Activated naive CD8-positive, alpha-beta T cell (primary cell): ENCODE results near the gene PRIM2.
A peak's percentile ranks its signal among the peaks of the same experiment; 100 is the strongest.
"Not testable (repeated sequence)": the region's sequence is repeated elsewhere in the genome, so short reads cannot be mapped to it uniquely, and the experiment has no call there.

Experiments
- H3K27ac Mint-ChIP-seq: one replicate; pipeline ENCODE4 v1.8.0; 2021; ENCODE audit warnings: mixed read lengths
- H3K27me3 Mint-ChIP-seq: one replicate; pipeline ENCODE4 v1.8.0; 2021; ENCODE audit warnings: mixed read lengths
- H3K36me3 Mint-ChIP-seq: one replicate; pipeline ENCODE4 v1.8.0; 2021; ENCODE audit warnings: mixed read lengths
- H3K4me1 Mint-ChIP-seq: one replicate; pipeline ENCODE4 v1.8.0; 2021; ENCODE audit warnings: low read depth, mixed read lengths
- H3K4me3 Mint-ChIP-seq: one replicate; pipeline ENCODE4 v1.8.0; 2021; ENCODE audit warnings: mild to moderate bottlenecking, mixed read lengths
- H3K9me3 Mint-ChIP-seq: one replicate; pipeline ENCODE4 v1.8.0; 2021; ENCODE audit warnings: low read depth, mixed read lengths

Gene PRIM2, protein sequence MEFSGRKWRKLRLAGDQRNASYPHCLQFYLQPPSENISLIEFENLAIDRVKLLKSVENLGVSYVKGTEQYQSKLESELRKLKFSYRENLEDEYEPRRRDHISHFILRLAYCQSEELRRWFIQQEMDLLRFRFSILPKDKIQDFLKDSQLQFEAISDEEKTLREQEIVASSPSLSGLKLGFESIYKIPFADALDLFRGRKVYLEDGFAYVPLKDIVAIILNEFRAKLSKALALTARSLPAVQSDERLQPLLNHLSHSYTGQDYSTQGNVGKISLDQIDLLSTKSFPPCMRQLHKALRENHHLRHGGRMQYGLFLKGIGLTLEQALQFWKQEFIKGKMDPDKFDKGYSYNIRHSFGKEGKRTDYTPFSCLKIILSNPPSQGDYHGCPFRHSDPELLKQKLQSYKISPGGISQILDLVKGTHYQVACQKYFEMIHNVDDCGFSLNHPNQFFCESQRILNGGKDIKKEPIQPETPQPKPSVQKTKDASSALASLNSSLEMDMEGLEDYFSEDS

DNA sequence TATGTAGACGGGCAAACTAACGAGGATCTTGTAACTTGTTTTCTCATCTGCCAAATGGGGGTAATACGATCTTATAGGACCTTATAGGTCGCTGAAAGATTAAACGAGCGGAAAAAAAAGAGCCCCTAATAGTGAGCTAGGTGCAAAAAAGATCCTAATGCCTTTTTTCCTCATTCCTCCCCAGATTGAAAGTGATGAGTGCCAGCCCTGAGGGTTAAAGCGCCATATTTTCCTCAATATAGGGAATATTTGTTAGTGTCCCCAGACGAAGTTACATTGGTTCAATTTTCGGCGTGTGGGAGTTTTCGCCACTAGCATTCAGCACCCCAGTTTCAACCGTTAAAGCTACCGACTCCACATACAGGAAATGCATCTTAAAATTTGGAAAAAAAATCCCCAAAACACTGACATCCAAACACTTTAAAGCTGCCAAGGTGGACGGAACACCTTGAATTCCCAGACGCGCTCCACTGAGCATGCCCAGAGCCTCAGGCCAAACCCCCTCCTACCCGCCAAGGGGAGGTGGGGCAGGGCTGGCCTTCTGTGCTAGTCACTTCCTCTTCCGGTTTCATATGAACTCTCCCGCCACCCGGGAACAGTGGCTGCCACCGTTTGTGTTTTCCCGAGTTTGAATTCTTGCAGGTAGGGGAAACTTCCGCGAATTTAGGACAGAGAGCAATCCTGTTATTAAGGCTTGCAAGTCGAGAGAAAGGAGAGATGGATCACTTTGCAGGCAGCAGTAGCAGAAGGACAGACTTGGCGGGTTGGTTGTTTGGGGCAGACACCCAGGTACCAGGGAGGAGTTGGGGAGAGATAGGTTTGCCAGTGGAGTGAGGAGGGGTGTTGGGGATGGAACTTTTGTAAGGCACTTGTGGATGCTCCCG is at the start of gene PRIM2:
Gene PRIM2, plus strand, starts transcription at position 571 of the 884 bp plus-strand sequence. CDS start 816 bp downstream, outside the sequence.
- peak within 1 kb of the TSS; percentile 99 for H3K4me3 Mint-ChIP-seq
- peak within 1 kb of the TSS; percentile 97 for H3K27ac Mint-ChIP-seq
- H3K27me3 Mint-ChIP-seq: no peaks in the 10 kb centered on the region
- H3K36me3 Mint-ChIP-seq: peaks cover 20% of the 10 kb centered on the region
- H3K4me1 Mint-ChIP-seq: peaks cover 33% of the 10 kb centered on the region
- H3K9me3 Mint-ChIP-seq: no peaks in the 10 kb centered on the region

GRCh38 chr6:57268294-57268640 is 49.2 kb upstream of the PRIM2 start:
- no peaks in the 10 kb centered on the region for H3K9me3 Mint-ChIP-seq

DNA sequence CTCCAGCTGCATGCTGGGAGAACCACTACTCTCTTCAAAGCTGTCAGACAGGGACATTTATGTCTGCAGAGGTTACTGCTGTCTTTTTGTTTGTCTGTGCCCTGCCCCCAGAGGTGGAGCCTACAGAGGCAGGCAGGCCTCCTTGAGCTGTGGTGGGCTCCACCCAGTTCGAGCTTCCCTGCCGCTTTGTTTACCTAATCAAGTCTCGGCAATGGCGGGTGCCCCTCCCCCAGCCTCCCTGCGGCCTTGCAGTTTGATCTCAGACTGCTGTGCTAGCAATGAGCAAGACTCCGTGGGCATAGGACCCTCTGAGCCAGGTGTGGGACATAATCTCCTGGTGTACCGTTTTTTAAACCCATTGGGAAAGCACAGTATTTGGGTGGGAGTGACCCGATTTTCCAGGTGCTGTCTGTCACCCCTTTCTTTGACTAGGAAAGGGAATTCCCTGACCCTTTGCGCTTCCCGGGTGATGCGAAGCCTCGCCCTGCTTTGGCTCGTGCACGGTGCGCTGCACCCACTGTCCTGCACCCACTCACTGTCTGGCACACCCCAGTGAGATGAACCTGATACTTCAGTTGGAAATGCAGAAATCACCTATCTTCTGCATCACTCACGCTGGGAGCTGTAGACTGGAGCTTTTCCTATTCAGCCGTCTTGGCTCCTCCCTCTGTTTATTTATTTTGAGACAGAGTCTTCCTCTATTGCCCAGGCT is 43.2 kb upstream of the PRIM2 start:
- not testable (repeated sequence) for H3K4me1 Mint-ChIP-seq, H3K4me3 Mint-ChIP-seq, H3K36me3 Mint-ChIP-seq, H3K27ac Mint-ChIP-seq, H3K9me3 Mint-ChIP-seq
- peaks cover 13% of the 10 kb centered on the region for H3K27me3 Mint-ChIP-seq

More at GRCh38 chr6:57268294-57268640, 49.2 kb upstream of the PRIM2 start:
- Mint-ChIP-seq H3K27me3 (peaks cover 1% of the 10 kb centered on the region), H3K4me1 (no peaks in the 10 kb centered on the region), H3K36me3 (no peaks in the 10 kb centered on the region), H3K4me3 (no peak overlapping the region), H3K27ac (no peak overlapping the region)

DNA sequence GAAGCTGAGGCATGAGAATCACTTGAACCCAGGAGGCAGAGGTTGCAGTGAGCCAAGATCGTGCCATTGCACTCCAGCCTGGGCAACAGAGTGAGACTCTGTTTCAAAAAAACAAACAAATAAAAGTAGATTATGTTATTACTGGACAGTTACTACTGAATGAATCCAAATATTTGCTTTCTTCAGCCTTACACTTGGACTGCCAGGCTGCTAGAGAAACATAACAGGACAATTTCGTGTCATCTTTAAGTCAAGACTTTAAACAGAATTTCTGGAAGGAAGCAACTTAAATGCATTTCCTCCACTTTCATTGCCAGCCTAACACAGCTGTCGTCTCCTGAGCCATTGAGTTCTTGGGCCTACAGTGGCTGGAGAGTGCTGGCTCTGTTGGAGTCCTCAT is 42.0 kb upstream of the PRIM2 start:
- H3K4me1 Mint-ChIP-seq: no peaks in the 10 kb centered on the region
- H3K27me3 Mint-ChIP-seq: peaks cover 15% of the 10 kb centered on the region
- no peaks in the 10 kb centered on the region for H3K36me3 Mint-ChIP-seq
- H3K9me3 Mint-ChIP-seq: no peaks in the 10 kb centered on the region
- no peak overlapping the region for H3K27ac Mint-ChIP-seq
- no peak overlapping the region for H3K4me3 Mint-ChIP-seq

- Mint-ChIP-seq H3K4me1 (no peaks in the 10 kb centered on the region), H3K36me3 (no peaks in the 10 kb centered on the region), H3K9me3 (no peaks in the 10 kb centered on the region), H3K27me3 (peaks cover 15% of the 10 kb centered on the region), H3K4me3 (no peak overlapping the region), H3K27ac (no peak overlapping the region)
Measured at GRCh38 chr6:57276946-57277345, 40.5 kb upstream of the PRIM2 start.

DNA sequence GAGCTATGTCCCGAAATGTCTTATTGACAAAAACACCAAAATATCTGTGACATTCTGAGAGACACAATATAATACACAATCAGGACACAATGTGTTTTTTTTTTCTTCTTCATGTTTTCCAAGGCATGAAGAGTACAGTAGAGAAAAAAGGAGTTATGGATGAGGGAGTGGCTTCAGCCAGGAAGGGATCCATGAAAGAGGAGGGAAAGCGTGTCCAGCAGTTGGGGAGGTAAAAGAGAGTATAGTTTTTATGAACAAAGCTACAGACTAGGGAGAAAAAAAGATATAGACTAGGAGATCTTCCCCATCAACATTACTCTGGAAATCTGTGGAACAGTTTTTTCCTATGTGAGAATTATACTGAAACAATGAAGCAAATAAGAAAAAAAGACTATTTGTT is 38.9 kb upstream of the PRIM2 start:
- H3K4me1 Mint-ChIP-seq: no peaks in the 10 kb centered on the region
- no peak overlapping the region for H3K27ac Mint-ChIP-seq
- peaks cover 13% of the 10 kb centered on the region for H3K27me3 Mint-ChIP-seq
- no peak overlapping the region for H3K4me3 Mint-ChIP-seq
- no peaks in the 10 kb centered on the region for H3K9me3 Mint-ChIP-seq
- no peaks in the 10 kb centered on the region for H3K36me3 Mint-ChIP-seq

- H3K27me3 Mint-ChIP-seq: peaks cover 13% of the 10 kb centered on the region
- H3K4me1 Mint-ChIP-seq: no peaks in the 10 kb centered on the region
- H3K4me3 Mint-ChIP-seq: no peak overlapping the region
- H3K27ac Mint-ChIP-seq: no peak overlapping the region
- no peaks in the 10 kb centered on the region for H3K9me3 Mint-ChIP-seq
- no peaks in the 10 kb centered on the region for H3K36me3 Mint-ChIP-seq
Measured at GRCh38 chr6:57279013-57279412, 38.4 kb upstream of the PRIM2 start.

GRCh38 chr6:57283106-57283505 is 34.3 kb upstream of the PRIM2 start:
- Mint-ChIP-seq H3K36me3 (peaks cover 2% of the 10 kb centered on the region), H3K4me1 (no peaks in the 10 kb centered on the region), H3K4me3 (no peak overlapping the region), H3K27ac (no peak overlapping the region), H3K9me3 (no peaks in the 10 kb centered on the region), H3K27me3 (peaks cover 12% of the 10 kb centered on the region)

- no peaks in the 10 kb centered on the region for H3K9me3 Mint-ChIP-seq
- no peak overlapping the region for H3K4me3 Mint-ChIP-seq
- H3K27ac Mint-ChIP-seq: no peak overlapping the region
- peaks cover 8% of the 10 kb centered on the region for H3K27me3 Mint-ChIP-seq
- H3K4me1 Mint-ChIP-seq: no peaks in the 10 kb centered on the region
- H3K36me3 Mint-ChIP-seq: peaks cover 2% of the 10 kb centered on the region
Measured at GRCh38 chr6:57283911-57284455, 33.4 kb upstream of the PRIM2 start.

- H3K27ac Mint-ChIP-seq, H3K9me3 Mint-ChIP-seq, H3K4me3 Mint-ChIP-seq, H3K36me3 Mint-ChIP-seq, H3K4me1 Mint-ChIP-seq, H3K27me3 Mint-ChIP-seq: not testable (repeated sequence)
Measured at GRCh38 chr6:57288136-57288535, 29.3 kb upstream of the PRIM2 start.

DNA sequence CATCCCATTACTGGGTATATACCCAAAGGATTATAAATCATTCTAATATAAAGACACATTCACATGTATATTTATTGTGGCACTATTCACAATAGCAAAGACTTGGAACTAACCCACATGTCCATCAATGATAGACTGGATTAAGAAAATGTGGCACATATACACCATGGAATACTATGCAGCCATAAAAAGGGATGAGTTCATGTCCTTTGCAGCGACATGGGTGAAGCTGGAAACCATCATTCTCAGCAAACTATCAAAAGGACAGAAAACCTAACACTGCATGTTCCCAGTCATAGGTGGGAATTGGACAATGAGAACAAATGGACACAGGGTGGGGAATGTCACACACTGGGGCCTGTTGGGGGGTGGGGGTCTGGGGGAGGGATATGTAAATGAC is 24.0 kb upstream of the PRIM2 start:
- H3K9me3 Mint-ChIP-seq, H3K36me3 Mint-ChIP-seq, H3K4me3 Mint-ChIP-seq, H3K27me3 Mint-ChIP-seq, H3K27ac Mint-ChIP-seq, H3K4me1 Mint-ChIP-seq: not testable (repeated sequence)

DNA sequence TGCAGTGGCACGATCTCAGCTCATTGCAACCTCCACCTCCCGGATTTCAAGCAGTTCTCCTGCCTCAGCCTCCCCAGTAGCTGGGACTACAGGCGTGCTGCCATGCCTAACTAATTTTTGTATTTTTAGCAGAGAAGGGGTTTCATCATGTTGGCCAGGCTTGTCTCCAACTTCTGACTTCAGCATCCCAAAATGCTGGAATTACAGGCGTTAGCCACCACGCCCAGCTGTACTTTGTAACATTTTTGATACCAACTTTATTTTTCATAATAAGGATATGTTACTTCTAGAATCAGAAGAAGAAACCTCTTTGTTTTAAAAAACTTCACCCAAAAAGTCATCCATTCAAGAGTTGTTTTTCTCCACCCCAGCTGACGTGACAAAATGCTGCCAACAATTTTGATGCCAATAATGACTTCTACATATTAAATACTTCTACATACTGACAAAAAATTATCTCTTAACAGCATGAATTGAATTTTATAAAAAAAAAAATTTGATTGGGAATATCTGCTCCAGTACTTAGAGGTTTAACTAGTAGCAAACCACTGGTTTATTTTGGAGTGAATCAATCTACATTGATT is 22.5 kb upstream of the PRIM2 start:
- no peak overlapping the region for H3K27ac Mint-ChIP-seq
- no peaks in the 10 kb centered on the region for H3K4me1 Mint-ChIP-seq
- H3K9me3 Mint-ChIP-seq: no peaks in the 10 kb centered on the region
- H3K36me3 Mint-ChIP-seq: no peaks in the 10 kb centered on the region
- no peaks in the 10 kb centered on the region for H3K27me3 Mint-ChIP-seq
- H3K4me3 Mint-ChIP-seq: no peak overlapping the region

DNA sequence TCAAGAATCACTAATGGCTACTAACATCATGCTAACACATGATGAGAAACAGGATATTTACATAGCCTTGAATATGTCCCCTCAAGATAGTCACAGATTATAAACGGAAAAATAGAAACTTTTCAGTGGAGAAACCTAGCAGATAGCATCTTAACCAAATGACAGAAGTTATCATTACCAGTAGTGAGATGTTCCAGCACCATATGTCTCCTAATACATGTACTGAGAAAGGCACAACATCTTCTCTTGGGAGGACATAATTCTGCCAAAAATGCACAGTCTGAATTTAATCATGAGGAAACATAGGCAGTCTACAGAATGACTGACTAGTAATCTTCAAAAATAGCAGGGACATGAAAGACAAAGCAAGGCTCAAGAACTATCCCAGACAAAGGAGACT is 19.9 kb upstream of the PRIM2 start:
- Mint-ChIP-seq H3K4me1 (no peaks in the 10 kb centered on the region), H3K27me3 (no peaks in the 10 kb centered on the region), H3K4me3 (no peak overlapping the region), H3K27ac (no peak overlapping the region), H3K9me3 (no peaks in the 10 kb centered on the region), H3K36me3 (no peaks in the 10 kb centered on the region)

DNA sequence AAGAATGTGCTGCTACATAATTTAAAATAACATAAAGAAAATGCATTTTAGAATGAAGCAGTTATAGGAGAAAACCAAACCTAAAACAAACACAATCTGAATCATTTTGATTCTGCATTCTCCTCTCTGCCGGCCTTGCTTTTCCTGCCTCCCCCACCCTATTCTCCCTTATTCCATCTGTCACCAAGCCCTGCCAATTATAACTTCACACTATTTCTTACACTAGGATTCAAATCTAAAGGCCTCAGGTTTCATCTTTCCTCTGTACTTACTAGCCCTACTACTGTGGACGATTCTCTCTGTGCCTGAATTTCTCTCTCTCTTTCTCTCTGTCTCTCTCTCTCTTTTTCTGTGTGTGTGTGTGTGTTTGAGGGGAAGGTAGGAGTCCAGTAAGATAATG is 18.7 kb upstream of the PRIM2 start:
- H3K36me3 Mint-ChIP-seq: no peaks in the 10 kb centered on the region
- no peaks in the 10 kb centered on the region for H3K9me3 Mint-ChIP-seq
- H3K4me3 Mint-ChIP-seq: no peak overlapping the region
- H3K4me1 Mint-ChIP-seq: no peaks in the 10 kb centered on the region
- no peak overlapping the region for H3K27ac Mint-ChIP-seq
- H3K27me3 Mint-ChIP-seq: no peaks in the 10 kb centered on the region
